ENCODE data around the gene RIOX2.

The RIOX2 gene

DNA sequence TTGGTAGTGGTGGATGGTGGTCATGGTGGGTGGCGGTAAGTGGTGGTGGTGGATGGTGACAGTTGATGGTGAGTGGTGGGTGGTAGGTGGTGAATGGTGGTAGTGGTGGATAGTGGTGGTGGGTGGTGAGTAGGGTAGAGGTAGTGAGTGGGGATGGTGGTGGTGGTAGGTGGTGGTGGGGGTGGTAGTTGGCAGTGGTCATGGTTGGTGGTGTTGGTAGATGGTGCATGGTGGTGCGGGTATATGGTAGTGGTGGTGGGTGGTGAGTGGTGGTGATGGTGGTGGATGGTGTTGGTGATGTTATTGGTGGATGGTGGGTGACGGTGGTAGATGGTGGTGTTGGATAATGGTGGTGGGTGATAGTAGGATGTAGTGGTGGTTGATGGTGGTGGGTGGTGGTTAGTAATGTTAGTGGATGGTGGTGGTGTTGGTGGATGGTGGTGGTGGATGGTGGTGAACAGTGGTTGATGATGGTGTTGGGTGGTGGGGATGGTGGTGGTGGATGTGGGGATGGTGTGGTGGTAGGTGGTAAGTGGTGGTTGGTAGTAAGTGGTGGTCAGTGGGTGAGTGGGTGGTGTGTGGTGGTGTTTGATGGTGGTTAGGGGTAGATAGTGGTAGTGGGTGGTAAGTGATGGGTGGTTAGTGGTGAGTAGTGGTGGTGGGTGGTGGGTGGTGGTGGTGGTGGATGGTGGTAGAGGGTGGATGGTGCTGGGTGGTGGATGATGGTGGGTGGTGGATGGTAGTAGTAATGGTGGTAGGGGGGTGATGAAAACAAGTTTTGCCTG is 16.7 kb upstream of the RIOX2 start:
- DNase-seq, result no peak

DNA sequence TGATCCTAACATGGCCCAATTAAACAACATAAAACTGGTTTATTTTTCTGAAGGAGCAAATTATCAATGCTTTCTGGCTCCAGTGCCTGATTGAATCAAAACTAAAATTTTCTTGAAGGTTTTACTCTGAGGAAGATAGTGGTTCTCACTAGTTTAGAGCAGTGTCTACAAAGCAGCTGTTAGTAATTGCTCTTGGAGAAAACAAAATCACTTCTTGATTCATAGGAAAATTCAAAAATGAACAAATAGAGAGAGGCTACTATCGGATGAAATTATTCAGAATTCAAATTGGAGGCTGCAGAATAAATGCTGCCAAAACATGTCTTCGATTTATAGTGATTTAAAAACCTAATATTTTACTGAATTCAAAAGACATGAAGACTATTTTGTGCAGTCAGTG is 15.1 kb upstream of the RIOX2 start:
- no peak for DNase-seq

DNA sequence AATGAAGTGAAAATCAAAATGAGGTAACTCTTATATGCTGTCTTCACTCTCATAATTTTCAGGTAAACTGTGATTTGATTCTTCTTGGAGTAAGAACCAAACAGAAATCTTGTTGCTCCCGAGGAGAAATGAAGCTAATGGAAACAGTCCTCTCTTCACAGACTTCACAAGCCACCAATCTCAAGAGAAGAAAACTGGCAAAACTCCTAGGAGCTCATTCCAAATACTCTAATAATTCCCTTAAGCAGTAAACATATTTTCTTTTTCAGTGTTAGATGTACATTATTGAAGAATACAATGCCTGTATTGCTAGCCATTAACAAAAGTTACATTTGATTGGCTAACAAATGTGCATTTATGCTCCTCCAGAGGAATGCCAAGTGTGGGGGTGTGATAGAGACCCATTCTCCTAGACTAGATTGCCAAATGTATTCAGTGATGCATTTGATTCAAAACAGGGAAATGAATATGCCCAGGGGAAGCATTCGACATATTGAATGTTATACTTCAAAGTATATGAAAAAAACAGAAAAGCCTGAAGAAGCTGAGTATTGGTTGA is 11.8 kb upstream of the RIOX2 start:
- no peak for DNase-seq

DNA sequence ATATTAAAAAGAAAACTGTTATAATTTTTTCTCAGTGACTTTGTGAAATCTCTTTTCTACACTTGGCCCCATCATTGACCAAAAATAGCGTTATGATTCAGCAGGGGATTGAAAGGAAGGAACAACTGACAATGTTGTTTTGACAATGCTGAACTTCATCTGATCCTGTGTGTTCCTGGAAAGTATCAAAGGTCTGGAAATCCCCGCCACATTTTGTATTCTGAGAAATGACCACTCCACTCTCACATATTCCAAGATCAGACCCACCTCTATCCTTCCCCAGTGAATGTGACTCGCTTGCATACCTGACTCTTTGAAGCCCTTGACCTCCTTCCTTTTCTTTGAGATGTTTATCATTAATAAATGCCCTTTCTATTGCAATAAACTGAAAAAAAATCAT is 9.7 kb upstream of the RIOX2 start:
- no peak for DNase-seq

DNA sequence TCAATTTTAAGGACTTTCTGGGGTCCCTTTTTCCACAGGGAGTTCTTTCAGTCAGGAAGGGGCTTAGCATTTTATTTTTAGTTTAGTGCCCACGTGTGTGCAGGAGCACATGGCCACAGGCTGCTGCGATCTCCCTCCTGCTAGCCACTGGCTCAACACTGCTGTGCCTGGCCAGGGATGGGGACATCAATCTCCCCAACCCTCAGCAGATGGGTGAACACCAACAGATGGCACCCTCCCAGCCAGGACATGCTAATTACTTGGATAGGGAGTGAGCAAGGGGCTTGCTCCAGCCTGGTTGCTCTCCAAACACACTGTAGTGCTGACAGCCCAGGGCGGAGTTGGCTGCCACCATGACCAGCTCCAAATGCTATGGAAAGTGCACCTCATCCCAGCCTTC is 7.4 kb upstream of the RIOX2 start:
- DNase-seq, result no peak

DNA sequence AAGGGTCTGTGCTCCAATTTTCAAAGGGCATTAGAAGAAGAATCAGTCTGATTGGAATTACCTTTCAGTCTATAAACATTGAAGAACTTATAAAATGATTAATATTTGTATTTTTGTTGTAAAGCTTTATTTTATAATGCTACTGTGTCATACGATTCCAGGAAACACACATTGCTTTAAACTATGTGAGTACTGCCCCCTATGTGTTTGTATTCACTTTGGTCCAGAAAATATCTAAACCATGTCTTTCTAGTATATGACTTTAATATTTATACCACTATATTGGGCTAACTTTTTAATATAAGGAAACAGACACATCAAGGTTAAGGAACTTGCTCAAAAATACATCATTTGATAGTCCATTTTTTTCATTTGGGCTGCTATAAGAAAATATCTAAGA is 3.2 kb upstream of the RIOX2 start:
- no peak for DNase-seq

DNA sequence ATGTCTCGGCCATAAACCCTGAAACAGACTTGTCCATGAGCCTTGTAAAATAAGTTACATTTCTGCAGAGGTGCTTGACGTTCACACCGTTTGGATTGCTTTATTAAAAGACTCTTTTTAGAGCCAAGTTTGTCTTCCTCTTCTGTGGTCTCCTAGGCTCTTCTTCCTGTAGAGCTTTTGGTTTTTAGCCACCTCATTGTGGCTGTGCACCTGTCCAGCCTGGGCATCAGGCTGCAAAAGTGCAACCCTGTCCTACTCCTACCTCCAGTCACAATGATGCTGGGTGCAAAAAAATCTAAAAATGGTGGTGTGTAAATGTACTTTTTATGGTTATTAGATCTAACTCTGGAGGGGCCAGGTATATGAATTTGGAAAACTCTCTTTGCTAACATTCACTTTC is 2.8 kb upstream of the RIOX2 start:
- DNase-seq, result no peak

DNA sequence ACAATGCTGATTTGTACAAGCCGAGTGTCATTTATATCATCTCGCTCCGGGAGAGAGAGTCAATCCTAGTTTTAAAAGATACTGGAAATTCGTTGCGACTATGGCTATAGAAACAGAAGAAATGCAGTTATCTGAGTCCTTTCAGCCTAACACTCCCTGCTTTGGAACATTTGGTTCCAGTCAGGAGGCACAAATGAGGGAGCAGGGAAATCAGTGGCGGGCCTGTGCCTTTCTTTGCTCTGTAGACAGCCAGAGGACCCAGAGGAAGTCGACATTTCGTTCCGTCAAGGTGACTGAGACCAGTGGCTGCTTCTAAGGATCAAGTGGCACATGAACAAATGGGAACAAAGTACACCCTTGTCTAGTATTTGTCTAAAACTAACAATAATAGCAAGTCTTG is 745 bp upstream of the RIOX2 start:
- DNase-seq, result no peak

DNA sequence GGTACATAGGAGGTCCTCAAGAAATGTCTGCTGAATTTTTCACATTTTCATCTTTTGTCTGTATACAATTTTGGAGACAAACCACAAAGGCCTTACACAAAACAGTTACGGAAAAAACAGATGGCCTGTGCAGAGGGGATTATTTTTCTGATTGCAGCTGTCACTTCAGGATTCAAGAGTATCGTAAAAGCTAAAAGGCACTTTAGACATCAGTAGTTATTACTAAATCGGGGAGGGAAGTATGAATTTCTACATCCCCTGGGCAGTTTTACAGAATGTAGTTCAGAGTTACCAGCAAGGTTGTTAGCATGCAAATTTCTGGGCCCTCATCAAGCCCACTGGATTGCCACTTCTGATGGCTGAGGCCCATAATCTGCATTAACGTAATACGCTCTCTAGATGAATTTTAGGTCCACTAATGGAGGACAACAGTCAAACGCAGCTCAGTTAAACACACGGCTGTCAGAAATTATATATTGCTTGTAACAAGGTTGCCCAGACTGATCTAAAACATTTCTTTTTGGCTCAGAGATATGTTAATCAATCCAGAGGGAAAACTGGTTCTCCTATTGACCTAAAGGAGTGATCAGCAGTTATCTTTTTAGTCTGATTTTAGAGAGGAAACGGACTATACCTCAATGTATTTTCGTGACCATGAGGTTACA is 1.1 kb downstream of the RIOX2 start:
- DNase-seq, result no peak

DNA sequence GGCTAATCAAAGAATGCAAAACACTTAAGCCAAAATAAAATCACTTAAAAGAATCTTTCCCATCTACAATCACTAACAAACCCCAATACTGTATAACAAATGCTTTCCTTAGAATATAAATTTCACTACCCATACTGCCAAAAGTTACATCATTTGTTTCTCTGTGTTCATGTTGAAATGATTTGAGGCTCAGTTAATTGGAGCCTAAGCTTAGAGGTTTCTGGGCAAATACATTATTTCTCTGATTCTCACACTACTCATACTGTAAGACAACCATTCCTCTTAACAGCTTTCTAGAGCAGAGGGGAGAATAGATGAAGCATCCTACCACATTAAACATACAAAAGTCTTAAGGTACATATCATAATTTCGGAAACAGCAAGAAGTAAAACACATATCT is 2.1 kb downstream of the RIOX2 start:
- DNase-seq, result no peak

DNA sequence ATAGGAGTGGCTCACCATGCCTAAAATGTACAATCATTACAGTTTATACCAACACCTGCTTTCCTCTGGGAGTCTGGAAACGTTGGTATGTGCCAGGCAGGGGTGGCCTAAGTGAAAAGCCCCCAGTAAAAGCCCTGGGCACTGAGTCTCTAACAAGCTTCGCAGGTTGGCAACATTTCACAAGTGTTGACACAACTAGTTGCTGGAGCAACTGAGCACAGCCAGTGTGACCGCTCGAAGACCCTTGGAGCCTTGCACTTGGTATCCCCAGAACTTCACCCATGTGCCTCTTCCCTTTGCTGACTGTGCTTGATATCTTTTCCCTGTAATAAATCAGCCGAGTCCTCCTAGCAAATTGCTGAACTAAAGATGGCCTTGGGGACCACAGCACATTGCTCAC is 2.7 kb downstream of the RIOX2 start:
- no peak for DNase-seq

DNA sequence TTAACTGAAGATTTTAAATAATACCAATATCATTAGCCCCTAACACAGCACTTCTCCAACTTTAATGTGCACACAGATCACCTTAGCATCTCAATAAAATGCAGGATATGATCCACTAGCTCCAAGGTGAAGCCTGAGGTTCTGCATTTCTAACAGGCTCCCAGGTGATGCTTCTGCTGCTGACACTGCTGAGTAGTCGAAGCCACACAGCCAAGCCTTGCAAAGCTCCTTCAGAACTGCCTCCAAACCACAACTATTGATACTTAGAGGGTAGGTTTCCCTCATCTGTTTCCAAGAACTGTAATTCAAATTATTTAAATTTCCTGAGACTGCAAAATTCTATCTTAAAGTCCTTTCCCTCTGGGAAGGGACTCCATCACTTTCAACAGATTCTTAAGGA is 3.9 kb downstream of the RIOX2 start:
- DNase-seq, result no peak

DNA sequence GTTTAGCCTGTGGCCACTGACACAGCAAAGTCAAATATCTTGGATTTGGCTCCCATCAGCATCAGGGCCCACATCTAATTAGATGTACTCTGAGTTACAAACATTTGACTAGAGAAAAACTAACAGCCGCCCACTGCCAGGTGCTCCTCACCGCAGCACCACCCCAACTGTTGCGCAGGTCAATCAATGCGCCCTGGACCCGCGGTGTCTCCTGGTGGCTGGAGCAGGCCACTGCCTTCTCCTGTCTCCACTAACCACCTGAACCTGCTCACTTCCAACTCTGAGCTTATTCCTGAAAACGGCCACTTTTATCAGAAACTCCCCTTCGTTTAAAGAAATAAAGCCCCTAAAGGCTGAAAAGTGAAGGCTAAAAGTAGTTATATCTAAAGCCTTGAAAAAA is 4.3 kb downstream of the RIOX2 start:
- DNase-seq, result no peak

DNA sequence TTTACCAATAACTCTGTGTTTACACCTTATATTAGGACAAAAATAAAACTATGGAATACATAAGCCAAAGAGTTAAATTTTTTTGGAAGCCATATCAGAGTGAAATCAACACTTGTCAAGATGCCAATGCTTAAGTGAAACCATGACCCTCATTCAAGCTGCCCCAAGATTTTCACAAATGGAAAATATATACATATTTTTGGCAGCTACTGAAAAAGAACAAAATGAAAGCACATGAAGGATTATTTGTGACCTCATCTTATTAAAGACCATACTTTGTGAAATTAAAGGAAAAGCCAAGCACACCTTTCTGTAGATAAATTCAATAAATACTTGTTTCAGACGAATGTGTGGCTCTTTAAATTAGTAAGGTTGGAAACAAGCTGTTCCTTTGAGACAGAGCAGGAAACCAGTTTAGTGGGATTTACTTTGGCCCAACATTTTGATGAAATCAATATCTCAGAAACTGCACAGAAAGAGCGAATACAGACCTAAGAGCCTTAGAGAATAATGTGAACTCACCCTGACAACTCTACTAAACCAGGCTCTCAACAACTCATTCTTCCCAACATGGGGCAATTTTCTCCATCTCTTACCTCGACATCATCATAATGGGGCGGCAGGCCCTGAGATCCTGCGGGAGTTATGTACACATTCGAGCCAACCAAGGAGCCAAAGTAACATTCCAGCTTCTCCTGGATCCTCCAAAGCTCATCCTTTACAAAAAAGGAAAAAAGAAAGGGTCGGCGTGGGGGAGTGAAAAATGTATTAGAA is 11.1 kb downstream of the RIOX2 start:
- peak; percentile 27 for DNase-seq

DNA sequence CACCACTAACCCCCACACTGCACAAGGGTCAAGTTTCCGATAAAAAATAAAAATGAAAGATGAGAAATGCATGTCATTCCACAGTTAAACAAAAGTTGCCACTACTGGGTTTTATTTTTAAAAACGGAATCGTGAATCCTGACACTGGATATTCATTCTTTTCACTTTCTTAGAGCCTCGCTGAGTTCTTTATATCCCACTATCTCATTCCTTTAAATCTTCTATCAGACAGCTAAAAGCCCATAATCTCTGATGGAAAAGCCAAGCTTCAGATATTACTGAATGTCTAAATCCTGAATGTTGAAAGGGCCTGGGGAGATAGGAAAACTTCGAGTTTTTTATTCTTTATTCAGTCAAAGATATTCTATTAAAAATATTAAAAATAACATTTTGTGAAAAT is 11.7 kb downstream of the RIOX2 start:
- no peak for DNase-seq

DNA sequence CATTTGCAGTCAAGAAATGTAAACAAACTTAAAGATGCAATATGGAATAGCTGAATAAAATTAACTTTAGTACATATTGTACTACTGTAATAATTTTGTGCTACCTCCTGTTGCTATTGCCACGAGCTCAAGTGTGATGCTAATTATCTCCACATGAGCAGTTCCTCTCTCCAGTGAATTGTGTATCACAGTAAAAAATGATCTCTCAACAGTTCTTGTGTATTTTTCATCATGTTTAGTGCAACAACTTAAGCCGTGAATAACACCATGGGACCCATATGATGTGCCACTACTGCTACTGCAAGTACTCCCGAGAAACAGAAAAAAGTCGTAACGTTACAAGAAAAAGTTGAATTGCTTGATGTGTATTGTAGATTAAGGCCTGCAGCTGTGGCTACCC is 12.4 kb downstream of the RIOX2 start:
- no peak for DNase-seq

DNA sequence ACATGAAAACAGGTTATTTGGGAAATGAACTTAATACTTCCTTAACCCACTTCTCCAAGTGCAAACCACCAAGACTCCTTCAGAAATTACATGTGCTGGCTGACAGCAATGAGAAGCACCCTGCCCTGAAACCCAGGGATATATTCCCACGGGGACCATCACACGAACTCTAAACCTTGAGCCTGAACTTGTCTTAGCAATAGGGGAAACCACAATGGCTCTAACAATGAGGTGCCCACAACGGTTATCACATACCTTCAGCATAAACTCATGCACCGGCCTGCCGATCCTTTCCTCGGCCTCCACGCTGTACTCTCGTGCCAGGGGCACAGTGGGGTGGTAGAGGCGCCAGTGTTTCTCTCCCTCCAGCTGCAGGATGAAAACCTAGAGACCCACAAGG is 13.4 kb downstream of the RIOX2 start:
- no peak for DNase-seq

DNA sequence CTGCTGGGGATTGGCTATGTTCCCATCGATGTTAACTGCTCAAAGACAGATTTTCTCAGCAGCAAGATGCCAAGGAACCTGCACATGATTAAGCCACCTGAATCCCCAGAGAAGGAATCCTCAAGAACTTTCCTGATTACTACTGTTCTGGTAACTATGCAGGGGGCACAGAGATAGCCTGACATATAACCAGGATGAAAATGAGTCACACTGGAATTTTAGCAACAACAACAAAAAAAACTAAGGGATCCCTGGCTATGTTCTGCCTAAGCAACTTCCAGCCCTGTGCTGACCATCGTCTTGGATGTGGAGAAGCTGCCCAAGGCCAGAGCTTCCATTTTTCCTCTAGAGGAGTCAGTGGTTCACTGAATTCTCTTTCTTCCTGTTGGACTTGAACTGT is 13.8 kb downstream of the RIOX2 start:
- peak; percentile 25 for DNase-seq

DNA sequence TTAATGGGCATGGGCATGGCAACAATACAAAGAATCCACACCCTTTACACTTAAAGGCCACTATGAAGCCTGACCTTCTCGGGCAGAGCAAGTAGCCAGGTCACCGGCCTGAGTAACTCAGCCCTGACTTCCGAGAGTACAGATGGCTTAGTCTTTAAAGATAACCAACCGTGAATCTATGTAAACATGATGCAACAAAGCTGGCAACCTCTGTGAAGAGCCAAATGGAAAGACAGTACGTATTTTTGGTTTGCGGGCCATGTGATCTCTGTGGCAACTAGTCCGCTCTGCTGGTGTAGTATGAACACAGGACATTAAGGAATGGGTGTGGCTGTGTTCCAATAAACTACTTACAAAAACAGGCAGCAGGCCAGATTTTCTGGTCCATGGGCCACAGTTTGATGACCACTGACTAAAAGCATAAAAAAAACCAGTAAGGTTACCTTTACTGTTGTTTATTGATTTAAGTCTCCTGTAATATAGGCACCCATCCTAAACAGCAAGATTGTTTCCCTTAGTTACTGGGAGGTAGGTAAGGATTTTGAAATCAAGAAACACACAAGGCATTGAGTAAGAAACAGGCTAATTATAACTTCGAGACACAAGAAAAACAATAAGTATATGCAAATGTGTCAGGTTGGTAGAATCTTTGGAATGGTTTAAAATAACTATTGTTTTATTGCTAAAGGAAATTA is 14.5 kb downstream of the RIOX2 start:
- no peak for DNase-seq

DNA sequence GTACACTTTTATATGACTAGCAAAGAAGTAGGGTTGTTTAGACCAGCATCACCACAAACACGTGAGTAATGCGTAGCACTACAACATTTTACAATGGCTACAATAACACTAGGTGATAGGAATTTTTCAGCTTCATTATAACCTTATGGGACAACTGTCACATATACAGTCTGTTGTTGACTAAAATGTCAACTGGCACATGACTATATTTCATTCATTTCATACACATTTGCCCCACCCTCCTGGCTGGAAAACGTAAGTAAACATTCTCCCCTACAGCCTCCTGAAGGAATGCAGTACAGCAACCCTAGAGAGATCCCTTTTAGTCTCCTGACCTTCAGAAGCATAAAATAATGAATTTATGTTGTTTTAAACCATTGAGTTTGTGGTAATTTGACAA is 16.2 kb downstream of the RIOX2 start:
- no peak for DNase-seq

DNA sequence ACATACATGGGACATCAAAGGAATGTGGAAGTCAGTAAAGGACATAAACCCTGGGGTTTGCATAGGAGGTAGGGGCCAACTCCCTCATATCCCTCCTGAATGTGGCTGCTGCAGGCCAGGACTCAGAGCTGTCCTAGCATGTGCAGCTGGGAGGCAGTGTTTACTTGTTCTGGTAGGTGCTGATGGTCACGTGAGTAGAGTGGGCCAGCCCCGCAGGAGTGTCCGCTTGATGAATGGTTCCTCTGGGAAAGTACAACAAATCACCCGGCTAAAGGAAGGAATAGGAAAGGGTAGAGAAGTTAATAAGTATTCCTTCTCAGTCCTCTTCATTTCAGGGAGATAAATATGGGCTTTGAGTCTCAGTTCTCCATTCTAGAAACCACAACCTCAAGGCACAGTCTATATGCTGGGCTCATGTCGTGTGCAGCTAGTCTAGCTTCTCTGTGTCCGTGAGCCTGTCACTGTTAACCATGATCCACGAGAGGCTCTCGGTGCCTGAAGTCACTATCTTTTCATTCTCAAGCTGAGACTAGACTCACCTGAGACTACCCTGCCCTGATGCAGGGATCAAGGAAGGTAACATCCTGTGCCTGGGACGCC is 17.9 kb downstream of the RIOX2 start:
- DNase-seq, result no peak

DNA sequence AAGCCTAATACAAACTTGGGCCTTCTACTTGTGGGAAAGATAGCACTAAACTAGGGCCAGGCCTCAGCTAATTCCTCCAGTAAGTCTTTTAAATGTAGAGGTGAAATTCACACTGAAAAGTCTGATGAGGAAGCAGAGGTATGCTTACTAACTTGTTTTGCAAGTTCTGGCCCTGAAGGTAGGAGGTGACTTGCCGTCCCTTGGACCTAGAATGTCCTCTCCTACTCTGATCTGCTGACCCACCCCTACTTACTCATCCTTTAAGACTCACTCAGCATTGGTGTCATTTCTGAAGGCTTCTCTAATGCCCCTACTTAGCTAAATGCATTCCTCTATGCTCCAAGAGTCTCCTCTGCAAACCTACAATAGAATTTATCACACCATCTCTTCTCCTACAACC is 19.4 kb downstream of the RIOX2 start:
- DNase-seq, result no peak

DNA sequence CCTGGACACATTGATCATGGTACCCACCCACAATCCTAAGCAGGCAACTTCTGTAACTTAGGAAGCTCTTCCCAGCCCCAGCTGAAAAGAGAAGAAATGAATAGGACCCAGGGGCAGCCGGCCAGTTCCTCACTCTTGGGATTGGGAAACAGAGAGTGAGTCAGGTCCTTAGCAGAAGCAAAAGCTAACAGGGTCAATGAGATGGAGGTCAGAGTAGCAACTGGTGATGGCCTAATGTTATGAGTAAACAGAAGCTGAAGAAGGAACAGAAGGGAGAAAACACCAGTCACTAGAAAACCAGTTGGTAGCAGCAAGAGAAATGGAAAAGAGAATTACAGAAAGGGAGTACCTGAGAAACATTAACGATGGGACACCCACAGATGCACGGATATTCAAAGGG is 20.0 kb downstream of the RIOX2 start:
- DNase-seq, result no peak

All from fibroblast of skin of scalp (primary cell).